H1 (cell line): ENCODE measurements around the gene TCF7. TPM values are rescaled to one million over a fixed set of nuclear protein-coding genes. Genes with fewer than 3 reads are reported as not detected.

Experiments used
- CTCF ChIA-PET: fragments of 300-600 bp; sonication (Branson Sonifier 250); formaldehyde crosslinking; loops from one replicate; lab custom pipeline; 2021; ENCODE audit not compliant: partially characterized antibody; lab: Charles Lee
- POLR2A ChIA-PET: fragments of 300-600 bp; sonication (Branson Sonifier 250); formaldehyde crosslinking; loops from one replicate; lab custom pipeline; 2021; ENCODE audit warnings: inconsistent platforms; ENCODE audit not compliant: partially characterized antibody; lab: Charles Lee
- DNase-seq, 2 experiments: peaks; one replicate each; pipeline versions ENCODE4 v3.0.0 to v3.0.0-alpha.2; 2010 to 2022; ENCODE audit warnings: low spot score in 2 of 2, low read depth in 1 of 2, mixed read lengths in 1 of 2
- FAIRE-seq: peaks from 2 replicates; lab custom pipeline; 2011; peaks lifted over from hg19 to GRCh38; lab: Jason Lieb, UNC
- H2AFZ ChIP-seq: 2 replicates; pipeline ENCODE4 v1.8.1; 2012; ENCODE audit warnings: low read length, inconsistent platforms
- H2AK5ac ChIP-seq: 2 replicates; pipeline ENCODE4 v1.6.1; 2013; ENCODE audit warnings: low read depth, low read length
- H2BK120ac ChIP-seq: replicated peaks from 2 replicates; pipeline ENCODE3; 2013; ENCODE audit warnings: low read depth, low read length, inconsistent platforms
- H2BK12ac ChIP-seq: 2 replicates; pipeline ENCODE4 v1.6.1; 2013; ENCODE audit warnings: low read depth, low read length
- H2BK15ac ChIP-seq: 2 replicates; pipeline ENCODE4 v1.6.1; 2013; ENCODE audit warnings: low read length
- H2BK20ac ChIP-seq: 2 replicates; pipeline ENCODE4 v1.6.1; 2013; ENCODE audit warnings: low read length
- H2BK5ac ChIP-seq: 2 replicates; pipeline ENCODE4 v1.6.1; 2013; ENCODE audit warnings: low read depth, low read length
- H3K14ac ChIP-seq: 2 replicates; pipeline ENCODE4 v1.6.1; 2013; ENCODE audit warnings: inconsistent platforms; ENCODE audit not compliant: insufficient read length
- H3K18ac ChIP-seq: 2 replicates; pipeline ENCODE4 v1.6.1; 2013; ENCODE audit warnings: low read length; ENCODE audit errors: extremely low read depth
- H3K23ac ChIP-seq: 2 replicates; pipeline ENCODE4 v1.6.1; 2013; ENCODE audit warnings: inconsistent platforms; ENCODE audit not compliant: insufficient read length
- H3K23me2 ChIP-seq: 2 replicates; pipeline ENCODE4 v1.6.1; 2013; ENCODE audit warnings: low read depth, low read length
- H3K27ac ChIP-seq: 2 replicates; pipeline ENCODE4 v1.6.1; 2011; ENCODE audit warnings: low read depth, low read length, inconsistent platforms
- H3K27me3 ChIP-seq, 4 experiments: replicated peaks in 1 of 4; 1 replicate in 1 of 4; 2 replicates in 3 of 4; pipeline versions ENCODE4 v1.6.1 to v1.8.1; 2011 to 2013; ENCODE audit warnings: low read length in 3 of 4, mild to moderate bottlenecking in 3 of 4, inconsistent platforms in 2 of 4, mixed read lengths in 2 of 4, moderate library complexity in 1 of 4; ENCODE audit not compliant: control insufficient read depth in 3 of 4, insufficient read depth in 3 of 4; ENCODE audit errors: extremely low read depth in 1 of 4
- H3K36me3 ChIP-seq, 4 experiments: 2 replicates each; pipeline versions ENCODE4 v1.6.1 to v1.8.1; 2011 to 2013; ENCODE audit warnings: mild to moderate bottlenecking in 4 of 4, low read length in 3 of 4, moderate library complexity in 2 of 4, control low read depth in 1 of 4, inconsistent platforms in 1 of 4; ENCODE audit not compliant: insufficient read depth in 4 of 4, control insufficient read depth in 2 of 4
- H3K4ac ChIP-seq: replicated peaks from 2 replicates; pipeline ENCODE3; 2013; ENCODE audit warnings: low read length, low read depth, mixed read lengths, inconsistent platforms; ENCODE audit not compliant: insufficient read length
- H3K4me1 ChIP-seq, 4 experiments: replicated peaks in 1 of 4; 1 replicate in 1 of 4; 2 replicates in 3 of 4; pipeline versions ENCODE4 v1.6.1 to v1.8.1; 2011 to 2013; ENCODE audit warnings: low read length in 3 of 4, inconsistent platforms in 2 of 4, mixed read lengths in 1 of 4; ENCODE audit not compliant: insufficient read depth in 4 of 4, control insufficient read depth in 3 of 4
- H3K4me2 ChIP-seq, 2 experiments: 2 replicates each; pipeline versions ENCODE4 v1.6.1 to v1.8.1; 2011 to 2013; ENCODE audit warnings: low read depth in 2 of 2, low read length in 2 of 2, control low read depth in 1 of 2, inconsistent platforms in 1 of 2, mild to moderate bottlenecking in 1 of 2; ENCODE audit not compliant: insufficient read depth in 1 of 2
- H3K4me3 ChIP-seq, 4 experiments: fragments of 200-600, 300-600 bp in 1 of 4; sonication (generic), shearing (Covaris generic), sonication (Bioruptor Twin) in 1 of 4; 2 replicates each; pipeline versions ENCODE4 v1.5.1 to v1.8.1; 2011 to 2016; ENCODE audit warnings: low read length in 4 of 4, low read depth in 3 of 4, control low read depth in 2 of 4, inconsistent platforms in 2 of 4, mild to moderate bottlenecking in 2 of 4, mixed read lengths in 1 of 4, moderate library complexity in 1 of 4; ENCODE audit not compliant: insufficient read depth in 2 of 4; ENCODE audit errors: extremely low read depth in 1 of 4
- H3K56ac ChIP-seq: replicated peaks from 2 replicates; pipeline ENCODE3; 2013; ENCODE audit warnings: low read depth, mild to moderate bottlenecking, mixed read lengths, low read length, inconsistent platforms; ENCODE audit not compliant: insufficient read length
- H3K79me1 ChIP-seq: 2 replicates; pipeline ENCODE4 v1.6.1; 2013; ENCODE audit warnings: low read depth, low read length, control low read depth
- H3K79me2 ChIP-seq, 2 experiments: 2 replicates each; pipeline versions ENCODE4 v1.6.1 to v1.8.1; 2012 to 2013; ENCODE audit warnings: low read length in 2 of 2, mild to moderate bottlenecking in 2 of 2, inconsistent platforms in 1 of 2; ENCODE audit not compliant: insufficient read depth in 2 of 2, control insufficient read depth in 1 of 2
- H3K9ac ChIP-seq, 4 experiments: replicated peaks in 1 of 4; 1 replicate in 1 of 4; 2 replicates in 3 of 4; pipeline versions ENCODE4 v1.6.1 to v1.8.1; 2011 to 2013; ENCODE audit warnings: low read depth in 3 of 4, low read length in 3 of 4, control low read depth in 2 of 4, mild to moderate bottlenecking in 2 of 4, moderate library complexity in 2 of 4, inconsistent platforms in 1 of 4; ENCODE audit errors: extremely low read depth in 1 of 4
- H3K9me3 ChIP-seq, 2 experiments: 2 replicates each; pipeline versions ENCODE4 v1.6.1 to v1.8.1; 2012 to 2013; ENCODE audit warnings: mild to moderate bottlenecking in 2 of 2, moderate library complexity in 2 of 2, control low read depth in 1 of 2, inconsistent platforms in 1 of 2, low read depth in 1 of 2, low read length in 1 of 2, mixed read lengths in 1 of 2; ENCODE audit not compliant: insufficient read depth in 2 of 2
- H4K20me1 ChIP-seq, 2 experiments: replicated peaks in 1 of 2; 2 replicates each; pipeline versions ENCODE3 to v1.8.1; 2011 to 2013; ENCODE audit warnings: inconsistent platforms in 2 of 2, low read length in 2 of 2, mild to moderate bottlenecking in 1 of 2; ENCODE audit not compliant: insufficient read depth in 2 of 2, control insufficient read depth in 1 of 2
- H4K5ac ChIP-seq: 2 replicates; pipeline ENCODE4 v1.6.1; 2013; ENCODE audit warnings: low read length, low read depth, mixed read lengths, inconsistent platforms; ENCODE audit not compliant: insufficient read length
- H4K8ac ChIP-seq: 2 replicates; pipeline ENCODE4 v1.8.0; 2013; ENCODE audit warnings: mild to moderate bottlenecking, moderate library complexity, low read length, inconsistent platforms; ENCODE audit not compliant: insufficient read depth; ENCODE audit errors: extremely low read depth
- H4K91ac ChIP-seq: replicated peaks from 2 replicates; pipeline ENCODE3; 2013; ENCODE audit warnings: low read length, mixed read lengths, inconsistent platforms; ENCODE audit not compliant: insufficient read length
- CHD1 ChIP-seq: IDR thresholded peaks from 2 replicates; pipeline ENCODE4 v1.6.1; 2012; ENCODE audit warnings: low read depth, low read length, improper control_type of control experiment
- CTBP2 ChIP-seq: IDR thresholded peaks from 2 replicates; pipeline ENCODE4 v1.7.0; 2011; ENCODE audit warnings: borderline replicate concordance, mild to moderate bottlenecking, moderate library complexity, mixed read lengths, low read length; ENCODE audit not compliant: insufficient read depth, insufficient read length
- NANOG ChIP-seq: IDR thresholded peaks from 2 replicates; pipeline ENCODE4 v1.6.1; 2011; ENCODE audit warnings: low read length, low read depth, mild to moderate bottlenecking, inconsistent platforms; ENCODE audit not compliant: insufficient read depth, poor library complexity, severe bottlenecking
- POLR2A ChIP-seq, 2 experiments: IDR thresholded peaks; 1 replicate in 1 of 2; 2 replicates in 1 of 2; pipeline ENCODE4 v1.6.1; 2011; ENCODE audit warnings: low read depth in 2 of 2, low read length in 2 of 2, mild to moderate bottlenecking in 2 of 2; ENCODE audit errors: control extremely low read depth in 1 of 2
- RNF2 ChIP-seq: fragments of 200-900, 300-1000 bp; sonication (generic); IDR thresholded peaks from 2 replicates; pipeline ENCODE4 v1.7.1; 2016; ENCODE audit warnings: borderline replicate concordance, low read depth, mild to moderate bottlenecking, antibody characterized with exemption, low read length; ENCODE audit not compliant: poor library complexity, severe bottlenecking; ENCODE audit errors: missing control alignments
- TAF1 ChIP-seq: IDR thresholded peaks from 2 replicates; pipeline ENCODE4 v1.6.1; 2011; ENCODE audit warnings: mild to moderate bottlenecking, low read depth, low read length
- WGBS, 2 experiments: shearing (Covaris generic) in 1 of 2; methylation state at CpG; one replicate each; pipeline versions ENCODE4 v1.1.6 to v1.1.7; 2013 to 2015; ENCODE audit warnings: low lambda C conversion rate in 2 of 2, mixed read lengths in 2 of 2, inconsistent platforms in 1 of 2, low coverage in 1 of 2, missing lambda C conversion rate in 1 of 2; ENCODE audit not compliant: insufficient replicate concordance in 2 of 2, insufficient coverage in 1 of 2, insufficient read length in 1 of 2; ENCODE audit errors: extremely low coverage in 1 of 2, missing lambda C conversion rate in 1 of 2; 5-methylcytosine and 5-hydroxymethylcytosine counted together
- polyA plus RNA-seq, 7 experiments: library from polyadenylated mRNA; depleted of rRNA in 3 of 7; stranded (reverse) in 5 of 7; unstranded in 2 of 7; fragments of >200 nt in 5 of 7; fragments of 200-250 nt in 2 of 7; gene quantifications; 1 replicate in 5 of 7; 2 replicates in 1 of 7; 4 replicates in 1 of 7; pipeline versions ENCODE4 v1.2.1 to v1.2.3, GENCODE V29; 2011 to 2013; ENCODE audit warnings: missing spikeins in 2 of 7, mixed read lengths in 2 of 7
- total RNA-seq: library from RNA; stranded (reverse); fragmentation: NEBNext Ultra II Directional; extraction: Animal tissue kit (Norgen Biotek cat#: 25700); gene quantifications from 2 replicates; pipeline ENCODE4 v1.2.1, GENCODE V29; 2021

Gene TCF7
- total and polyA plus RNA-seq, 2 of the 8 experiments (the other 6 are each of a cell fraction or from before 2014, with no cell fraction given): 4.7 to 8.5 TPM

DNA sequence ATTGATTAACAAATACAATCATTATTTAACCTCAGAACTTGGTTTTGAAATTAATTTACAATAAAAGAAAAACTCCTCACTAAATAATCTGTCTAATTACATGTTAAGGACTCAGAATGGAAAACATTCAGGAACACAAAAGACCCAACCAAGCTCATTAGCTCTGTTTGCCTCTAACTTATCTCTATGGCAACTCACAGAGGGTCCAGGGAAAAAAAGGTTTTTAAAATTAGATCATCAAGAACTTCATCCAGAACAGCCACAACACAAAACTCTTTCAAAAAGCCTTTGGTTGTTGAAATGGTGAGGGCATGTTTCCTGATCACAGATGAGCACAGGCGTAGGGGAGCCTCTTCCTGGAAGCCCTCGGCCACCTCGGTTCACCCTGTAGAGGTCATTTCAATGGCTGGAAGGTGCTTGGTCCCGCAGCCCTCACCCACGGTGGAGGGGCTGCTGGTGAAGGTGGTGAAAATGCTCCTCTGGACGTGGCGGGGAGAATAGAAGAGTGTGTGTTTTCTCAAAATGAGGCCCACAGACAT, 17.2 kb upstream of the TCF7 start:
- Histone ChIP-seq H2BK5ac (no peak overlapping the region), H2BK15ac (no peak overlapping the region), H3K79me2 (no peaks in the 10 kb centered on the region), H2AK5ac (no peak overlapping the region), H3K23ac (no peak overlapping the region), H3K9me3 (no peaks in the 10 kb centered on the region), H4K5ac (no peak overlapping the region), H3K9ac (no peak overlapping the region), H2BK120ac (no peak overlapping the region), H3K36me3 (no peaks in the 10 kb centered on the region), H3K4ac (no peak overlapping the region), H3K27ac (no peak overlapping the region), H3K56ac (no peak overlapping the region), H4K91ac (no peak overlapping the region), H3K14ac (no peak overlapping the region), H3K4me1 (peaks cover 6 to 29% (median 24%) of the 10 kb centered on the region in 4 experiments), H2BK20ac (no peak overlapping the region), H4K8ac (no peak overlapping the region), H4K20me1 (peaks cover 0 to 2% of the 10 kb centered on the region in 2 experiments), H3K79me1 (no peaks in the 10 kb centered on the region), H3K27me3 (peaks cover 2 to 22% (median 15%) of the 10 kb centered on the region in 4 experiments; a peak in 6 of 7 replicates), H2BK12ac (no peak overlapping the region), H3K4me2 (no peak overlapping the region), H3K18ac (no peak overlapping the region), H3K4me3 (no peak overlapping the region), H3K23me2 (no peaks in the 10 kb centered on the region), H2AFZ (no peak overlapping the region)
- POLR2A ChIA-PET: interaction anchor here (1.2 kb wide), 1 partner anchor 11 kb away, joined by 3 read pairs; no protein-coding TSS in a partner anchor
- DNase-seq (no peak), FAIRE-seq (no peak)
- CTCF ChIA-PET: interaction anchor here (1.1 to 7.8 kb wide), 3 partner anchors 9 to 100 kb away, joined by 3 to 84 read pairs (median 4); partner anchors contain the start of gene TCF7
- 93% methylated on average over 7 of the region's 7 CpGs; no CpG with 5 or more reads in 1 of the 2 experiments for WGBS, 2 experiments
- TF ChIP-seq POLR2A (IDR thresholded peaks at IDR 0.05; ENCODE audit: control extremely low read depth in 1 of 2, low read depth in 2 of 2, low read length in 2 of 2) (no peak), CTBP2 (no peak), CHD1 (no peak), TAF1 (no peak), NANOG (no peak), RNF2 (no peak)
